Tibial artery (tissue), 4 donors: ENCODE results near the gene UTP25.

Experiments
- DNase-seq, 2 donors: peaks; one replicate each; pipeline ENCODE4 v3.0.0-alpha.2; 2019
- H3K27ac ChIP-seq, 2 donors: fragments of 200-600 bp; sonication (generic) in 1 of 2; 1 replicate in 1 of 2; 2 replicates in 1 of 2; pipeline ENCODE4 v1.5.1; 2018 to 2019; ENCODE audit warnings: mild to moderate bottlenecking in 1 of 2
- H3K27me3 ChIP-seq, 2 donors: fragments of 200-600 bp; sonication (generic) in 1 of 2; one replicate each; pipeline versions ENCODE4 v1.5.1 to v1.6.0; 2016 to 2019
- H3K36me3 ChIP-seq, 3 donors: fragments of 200-600 bp; sonication (generic) in 2 of 3; one replicate each; pipeline ENCODE4 v1.5.1; 2016 to 2019; ENCODE audit warnings: mild to moderate bottlenecking in 2 of 3
- H3K4me1 ChIP-seq, 4 donors: fragments of 200-600 bp; sonication (generic) in 2 of 4; 1 replicate in 3 of 4; 2 replicates in 1 of 4; pipeline ENCODE4 v1.5.1; 2016 to 2019
- H3K4me3 ChIP-seq, 2 donors: fragments of 200-600 bp; sonication (generic) in 1 of 2; 1 replicate in 1 of 2; 2 replicates in 1 of 2; pipeline ENCODE4 v1.5.1; 2018 to 2019; ENCODE audit warnings: mild to moderate bottlenecking in 2 of 2
- H3K9me3 ChIP-seq, 3 donors: fragments of 200-600 bp; sonication (generic) in 1 of 3; one replicate each; pipeline ENCODE4 v1.5.1; 2016 to 2019
- intact Hi-C: fragments of 100-400 bp; cut with DNase I; formaldehyde crosslinking; loops from one replicate; pipeline ENCODE4 v1.15.0; 2023; ENCODE audit warnings: low total_unique reads
- TF ChIP-seq, protein P1 (sequence below), 2 experiments: fragments of 200-600 bp in 1 of 2; fragments of 450-650 bp in 1 of 2; IDR thresholded peaks; one replicate each; pipeline ENCODE4 v1.5.1; 2017 to 2019; ENCODE audit warnings: antibody characterized with exemption in 2 of 2, mild to moderate bottlenecking in 1 of 2, moderate library complexity in 1 of 2

The UTP25 gene

DNA sequence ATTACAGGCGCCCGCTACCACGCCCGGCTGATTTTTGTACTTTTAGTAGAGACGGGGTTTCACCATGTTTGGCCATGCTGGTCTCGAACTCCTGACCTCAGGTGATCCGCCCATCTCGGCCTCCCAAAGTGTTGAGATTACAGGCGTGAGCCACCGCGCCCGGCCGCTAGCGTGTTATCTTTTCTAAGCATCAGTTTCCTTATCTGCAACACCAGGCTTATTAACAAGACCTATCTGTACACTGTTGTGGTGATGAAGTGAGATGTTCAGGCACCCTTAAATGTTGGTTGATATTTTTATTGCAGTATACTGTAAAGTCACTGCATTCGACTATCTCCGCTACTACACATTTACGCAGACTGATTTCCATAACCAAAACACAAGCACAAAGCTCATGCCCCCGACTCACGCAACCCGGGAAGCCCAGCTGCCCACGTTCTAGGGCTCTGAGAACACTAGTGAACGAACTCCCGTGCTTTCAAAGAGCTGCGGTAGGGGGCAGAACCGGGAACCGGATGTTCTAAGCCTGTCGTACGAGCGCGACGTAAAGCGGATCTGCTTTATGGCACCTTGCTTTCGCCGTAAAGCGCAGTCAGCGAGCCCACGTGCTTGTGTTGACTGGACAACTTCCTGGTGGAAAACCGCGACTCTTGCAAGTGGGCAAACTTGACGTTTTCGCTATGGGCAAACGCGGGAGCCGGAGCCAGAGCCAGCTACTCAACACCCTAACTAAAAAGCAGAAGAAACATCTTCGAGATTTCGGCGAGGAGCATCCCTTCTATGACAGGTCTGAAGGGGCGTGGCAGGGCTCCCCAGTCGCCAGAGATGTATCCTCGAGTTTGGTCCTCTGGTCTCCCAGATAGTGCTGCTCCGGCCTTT, at the start of gene UTP25:
TSS of gene UTP25 (plus strand) at position 589 of the 879 bp plus-strand sequence. CDS start at position 681, 92 bp downstream.
- no peaks in the 10 kb centered on the region for H3K9me3 ChIP-seq
- H3K36me3 ChIP-seq: peaks cover 15 to 21% (median 18%) of the 10 kb centered on the region in 3 donors
- TF ChIP-seq, protein P1, sequence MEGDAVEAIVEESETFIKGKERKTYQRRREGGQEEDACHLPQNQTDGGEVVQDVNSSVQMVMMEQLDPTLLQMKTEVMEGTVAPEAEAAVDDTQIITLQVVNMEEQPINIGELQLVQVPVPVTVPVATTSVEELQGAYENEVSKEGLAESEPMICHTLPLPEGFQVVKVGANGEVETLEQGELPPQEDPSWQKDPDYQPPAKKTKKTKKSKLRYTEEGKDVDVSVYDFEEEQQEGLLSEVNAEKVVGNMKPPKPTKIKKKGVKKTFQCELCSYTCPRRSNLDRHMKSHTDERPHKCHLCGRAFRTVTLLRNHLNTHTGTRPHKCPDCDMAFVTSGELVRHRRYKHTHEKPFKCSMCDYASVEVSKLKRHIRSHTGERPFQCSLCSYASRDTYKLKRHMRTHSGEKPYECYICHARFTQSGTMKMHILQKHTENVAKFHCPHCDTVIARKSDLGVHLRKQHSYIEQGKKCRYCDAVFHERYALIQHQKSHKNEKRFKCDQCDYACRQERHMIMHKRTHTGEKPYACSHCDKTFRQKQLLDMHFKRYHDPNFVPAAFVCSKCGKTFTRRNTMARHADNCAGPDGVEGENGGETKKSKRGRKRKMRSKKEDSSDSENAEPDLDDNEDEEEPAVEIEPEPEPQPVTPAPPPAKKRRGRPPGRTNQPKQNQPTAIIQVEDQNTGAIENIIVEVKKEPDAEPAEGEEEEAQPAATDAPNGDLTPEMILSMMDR (IDR thresholded peaks at IDR 0.05): peak; percentile 61
- peaks cover 0 to 15% (median 6%) of the 10 kb centered on the region in 4 donors for H3K4me1 ChIP-seq
- H3K27me3 ChIP-seq: peaks cover 0 to under 1% of the 10 kb centered on the region in 2 donors
- peak within 1 kb of the TSS; percentile 62 to 63 for H3K27ac ChIP-seq
- peak within 1 kb of the TSS; percentile 62 to 90 for H3K4me3 ChIP-seq
- DNase-seq: peak; percentile 90 to 95
- intact Hi-C loops: no loop called here

- TF ChIP-seq, protein P1 (IDR thresholded peaks at IDR 0.05): no peak
- no peak overlapping the region for H3K4me3 ChIP-seq
Measured at GRCh38 chr1:209778102-209778501, 49.7 kb upstream of the UTP25 start.

DNA sequence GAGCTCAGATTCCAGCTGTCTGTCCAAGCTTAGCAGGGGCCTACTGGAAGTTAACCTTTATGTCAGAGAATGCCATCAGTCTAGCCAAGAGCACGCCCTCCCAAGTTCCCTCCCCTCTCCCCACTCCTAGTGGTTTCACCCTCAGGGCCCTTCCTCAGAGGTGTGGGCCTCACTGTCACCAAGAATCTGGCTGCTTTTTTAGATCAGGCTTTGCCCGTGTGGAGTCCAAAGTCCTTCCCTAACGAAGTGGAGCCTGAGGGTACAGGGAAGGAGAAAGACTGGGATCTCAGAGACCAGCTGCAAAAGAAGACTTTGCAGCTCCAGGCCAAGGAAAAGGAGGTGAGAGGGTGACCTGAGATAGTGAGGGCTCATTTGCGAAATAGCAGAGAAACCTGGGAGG, 47.5 kb upstream of the UTP25 start:
- no peaks in the 10 kb centered on the region for H3K9me3 ChIP-seq
- no peak overlapping the region for H3K27ac ChIP-seq
- H3K36me3 ChIP-seq: no peaks in the 10 kb centered on the region
- H3K4me1 ChIP-seq: peaks cover 0 to 15% (median 11%) of the 10 kb centered on the region in 4 donors
- H3K27me3 ChIP-seq: no peaks in the 10 kb centered on the region
- TF ChIP-seq, protein P1 (IDR thresholded peaks at IDR 0.05): no peak
- no peak overlapping the region for H3K4me3 ChIP-seq
- intact Hi-C loops: no loop called here
- no peak for DNase-seq

More at GRCh38 chr1:209778102-209778501, 49.7 kb upstream of the UTP25 start:
- intact Hi-C loops: loop anchor here (5.0 kb wide), 1 partner anchor 1479 kb away; the partner anchor contains the start of gene RCOR3
- H3K4me1 ChIP-seq: peaks cover 0 to under 1% (median under 1%) of the 10 kb centered on the region in 4 donors
- no peaks in the 10 kb centered on the region for H3K27me3 ChIP-seq
- no peak for DNase-seq
- no peaks in the 10 kb centered on the region for H3K9me3 ChIP-seq
- no peaks in the 10 kb centered on the region for H3K36me3 ChIP-seq
- no peak overlapping the region for H3K27ac ChIP-seq

GRCh38 chr1:209783386-209783785, 44.4 kb upstream of the UTP25 start:
- no peak for DNase-seq
- no peaks in the 10 kb centered on the region for H3K27me3 ChIP-seq
- H3K27ac ChIP-seq: no peak overlapping the region
- TF ChIP-seq, protein P1 (IDR thresholded peaks at IDR 0.05): no peak
- peaks cover 0 to 29% (median 20%) of the 10 kb centered on the region in 4 donors for H3K4me1 ChIP-seq
- H3K4me3 ChIP-seq: peak overlapping the region in 1 of 2 donors; percentile 79
- H3K9me3 ChIP-seq: no peaks in the 10 kb centered on the region
- intact Hi-C loops: no loop called here
- no peaks in the 10 kb centered on the region for H3K36me3 ChIP-seq

- Histone ChIP-seq H3K36me3 (no peaks in the 10 kb centered on the region), H3K27me3 (no peaks in the 10 kb centered on the region), H3K4me1 (peaks cover 0 to 29% (median 20%) of the 10 kb centered on the region in 4 donors), H3K27ac (peak within 1 kb of the TSS; percentile 77 to 79), H3K4me3 (peak within 1 kb of the TSS; percentile 54 to 79), H3K9me3 (no peaks in the 10 kb centered on the region)
- DNase-seq: peak; percentile 98 to 99
- intact Hi-C loops: no loop called here
- TF ChIP-seq, protein P1 (IDR thresholded peaks at IDR 0.05): no peak
Measured at GRCh38 chr1:209784265-209785169, 43.3 kb upstream of the UTP25 start, which contains the start of gene C1orf74. Gene C1orf74 (minus strand): TSS chr1:209784559. CDS start chr1:209783634, 925 bp downstream.
